Left colon (tissue), 2 donors: Measurements from ENCODE around the gene NNAT. TPM values are rescaled to one million over a fixed set of nuclear protein-coding genes. Genes with fewer than 3 reads are reported as not detected.
"Not testable (repeated sequence)": the region's sequence is repeated elsewhere in the genome, so short reads cannot be mapped to it uniquely, and the experiment has no call there.

Source experiments
- ATAC-seq: fragments of 200-7000 bp; cut with Tn5 transposase; one replicate; pipeline ENCODE4 v1.9.1; 2020; ENCODE audit warnings: mild to moderate bottlenecking, moderate library complexity
- DNase-seq, 2 donors: peaks; one replicate each; pipeline ENCODE4 v3.0.0-alpha.2; 2020
- intact Hi-C, 2 donors: fragments of 100-400 bp; cut with DNase I in 1 of 2; cut with micrococcal nuclease in 1 of 2; formaldehyde crosslinking; loops; one replicate each; pipeline versions ENCODE4 v1.11.2 to v1.14.0; 2022; cut with DNase I, micrococcal nuclease
- total RNA-seq, 2 donors: library from RNA; stranded (reverse); fragmentation: NEBNext Ultra II Directional; extraction: Animal tissue kit (Norgen Biotek cat#: 25700); gene quantifications; one replicate each; pipeline ENCODE4 v1.2.1, GENCODE V29; 2021
- donor health status: DM: no; HTN: no; CAD: no.
- donor health status: DM: yes; HTN: yes; CAD: no.

The NNAT gene
- total RNA-seq, 2 donors from 2014 or later: 3.4 TPM; not detected in 1

GRCh38 chr20:37530696-37531095, 9.6 kb downstream of the NNAT start:
- no peak for DNase-seq
- intact Hi-C loops: loop anchor here (5.0 kb wide), 3 partner anchors 128 to 328 kb away; no protein-coding TSS in a partner anchor
- ATAC-seq: no peak

GRCh38 chr20:37531856-37532255, 10.8 kb downstream of the NNAT start:
- ATAC-seq (no peak), DNase-seq (no peak)
- intact Hi-C loops: loop anchor here (5.0 kb wide), 3 partner anchors 130 to 330 kb away; no protein-coding TSS in a partner anchor

GRCh38 chr20:37533154-37533715, 12.2 kb downstream of the NNAT start:
- intact Hi-C loops: loop anchor here (5.0 kb wide), 3 partner anchors 131 to 331 kb away; no protein-coding TSS in a partner anchor
- DNase-seq (no peak), ATAC-seq (no peak)

- intact Hi-C loops: loop anchor here (5.0 kb wide), 3 partner anchors 132 to 332 kb away; no protein-coding TSS in a partner anchor
- peak in 1 of 2 donors; percentile 34 for DNase-seq
- peak; percentile 80 for ATAC-seq
Measured at GRCh38 chr20:37534401-37535157, 13.5 kb downstream of the NNAT start.

- intact Hi-C loops: no loop called here
- ATAC-seq (peak; percentile 26), DNase-seq (peak in 1 of 2 donors; percentile 35)
Measured at GRCh38 chr20:37535443-37536132, 14.5 kb downstream of the NNAT start.

GRCh38 chr20:37537505-37537904, 16.5 kb downstream of the NNAT start:
- DNase-seq (no peak), ATAC-seq (no peak)
- intact Hi-C loops: no loop called here

GRCh38 chr20:37538003-37538402, 17.0 kb downstream of the NNAT start:
- no peak for DNase-seq
- intact Hi-C loops: no loop called here
- no peak for ATAC-seq

- intact Hi-C loops: no loop called here
- ATAC-seq: no peak
- no peak for DNase-seq
Measured at GRCh38 chr20:37539424-37539823, 18.4 kb downstream of the NNAT start.

GRCh38 chr20:37540001-37540400, 19.0 kb downstream of the NNAT start:
- ATAC-seq: peak; percentile 46
- intact Hi-C loops: no loop called here
- no peak for DNase-seq

- DNase-seq, intact Hi-C loops, ATAC-seq: not testable (repeated sequence)
Measured at GRCh38 chr20:37540838-37541237, 19.8 kb downstream of the NNAT start.

- ATAC-seq (peak; percentile 17), DNase-seq (no peak)
- intact Hi-C loops: no loop called here
Measured at GRCh38 chr20:37541326-37541725, 20.3 kb downstream of the NNAT start.

- intact Hi-C loops: no loop called here
- peak; percentile 76 for ATAC-seq
- DNase-seq: peak; percentile 32 to 52
Measured at GRCh38 chr20:37542281-37542680, 21.2 kb downstream of the NNAT start.

- DNase-seq: no peak
- intact Hi-C loops: no loop called here
- peak; percentile 22 for ATAC-seq
Measured at GRCh38 chr20:37543828-37544227, 22.8 kb downstream of the NNAT start.

GRCh38 chr20:37544386-37544785, 23.3 kb downstream of the NNAT start:
- DNase-seq (no peak), ATAC-seq (no peak)
- intact Hi-C loops: no loop called here

GRCh38 chr20:37545516-37545915, 24.5 kb downstream of the NNAT start:
- DNase-seq (no peak), ATAC-seq (no peak)
- intact Hi-C loops: no loop called here

GRCh38 chr20:37547912-37548311, 26.9 kb downstream of the NNAT start:
- intact Hi-C loops: no loop called here
- DNase-seq: no peak
- ATAC-seq: peak; percentile 82

- DNase-seq, intact Hi-C loops, ATAC-seq: not testable (repeated sequence)
Measured at GRCh38 chr20:37550101-37550920, 29.3 kb downstream of the NNAT start.

- ATAC-seq, intact Hi-C loops, DNase-seq: not testable (repeated sequence)
Measured at GRCh38 chr20:37551660-37552059, 30.6 kb downstream of the NNAT start.

GRCh38 chr20:37552415-37552814, 31.4 kb downstream of the NNAT start:
- ATAC-seq (no peak), DNase-seq (no peak)
- intact Hi-C loops: no loop called here
